Neural crest cell (in vitro differentiated cells): ENCODE data around the gene SEC11A. TPM values are rescaled to one million over a fixed set of nuclear protein-coding genes. Genes with fewer than 3 reads are reported as not detected.
"Not testable (repeated sequence)": the region's sequence is repeated elsewhere in the genome, so short reads cannot be mapped to it uniquely, and the experiment has no call there.

Experiments used
- DNase-seq: peaks from one replicate; pipeline ENCODE4 v3.0.0; 2021; ENCODE audit warnings: low read depth, mixed read lengths, low spot score
- H3K27ac Mint-ChIP-seq: one replicate; pipeline ENCODE4 v1.8.0; 2021; ENCODE audit warnings: mild to moderate bottlenecking, mixed read lengths; ENCODE audit not compliant: unreplicated experiment
- H3K27me3 Mint-ChIP-seq: 2 replicates; pipeline ENCODE4 v1.8.0; 2021; ENCODE audit warnings: low read depth, mild to moderate bottlenecking, mixed read lengths
- H3K36me3 Mint-ChIP-seq: 2 replicates; pipeline ENCODE4 v1.8.0; 2021; ENCODE audit warnings: low read depth, mild to moderate bottlenecking, mixed read lengths
- H3K4me1 Mint-ChIP-seq: 2 replicates; pipeline ENCODE4 v1.8.0; 2021; ENCODE audit warnings: mixed read lengths
- H3K4me3 Mint-ChIP-seq: one replicate; pipeline ENCODE4 v1.8.0; 2021; ENCODE audit warnings: mild to moderate bottlenecking, mixed read lengths
- H3K9me3 Mint-ChIP-seq: 2 replicates; pipeline ENCODE4 v1.8.0; 2021; ENCODE audit warnings: mixed read lengths
- total RNA-seq: library from RNA; stranded (reverse); gene quantifications from 2 replicates; pipeline ENCODE4 v1.2.1, GENCODE V29; 2021
- TF ChIP-seq, protein P1 (sequence below): fragments of 200-600 bp; sonication (generic); conservative IDR thresholded peaks from 2 replicates; pipeline ENCODE4 v1.5.0; 2021; ENCODE audit warnings: antibody characterized with exemption, mild to moderate bottlenecking

SEC11A gene
- total RNA-seq, 1 donor from 2014 or later = 201 TPM

DNA sequence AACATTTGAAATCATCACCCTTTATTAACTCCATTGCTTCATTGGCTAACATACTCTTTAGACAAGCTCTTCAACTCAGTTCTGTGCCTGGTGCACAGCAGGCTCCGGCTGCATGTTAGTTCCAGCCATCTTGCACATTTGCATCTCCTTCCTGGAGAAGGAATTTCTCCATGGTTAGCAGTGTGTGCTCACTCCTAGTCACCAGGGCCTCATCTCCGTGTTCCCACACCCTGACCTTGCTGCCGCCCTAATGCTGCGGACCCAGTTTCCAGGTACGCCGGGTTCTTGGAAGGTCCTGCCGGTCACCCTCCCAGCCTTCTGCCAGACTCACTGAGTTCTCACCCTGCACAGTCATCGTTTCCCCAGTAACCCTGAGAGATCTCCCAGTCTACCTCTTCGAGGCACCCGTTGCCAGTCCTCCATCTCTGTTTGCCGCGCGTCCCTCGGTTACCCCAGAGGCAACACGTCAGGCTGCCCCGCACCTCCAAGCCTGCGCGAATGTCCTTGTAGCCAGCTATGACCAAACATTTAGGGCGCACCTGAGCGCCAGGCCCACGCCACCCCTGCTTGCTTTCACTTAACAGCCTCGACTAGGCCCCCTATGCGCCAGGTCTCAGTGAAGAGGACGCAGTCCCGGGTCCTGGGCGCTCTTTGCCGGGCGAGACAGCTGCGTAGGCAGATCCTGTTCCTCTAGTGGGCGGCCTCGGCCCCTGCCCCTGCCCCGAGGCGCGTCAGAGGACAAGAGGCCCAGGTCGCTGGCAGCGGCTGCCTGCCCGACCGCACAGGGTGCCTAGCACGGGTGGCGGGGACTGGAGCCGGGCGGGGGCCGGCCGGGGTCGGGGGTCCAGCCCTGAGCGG lies 31.7 kb upstream of the SEC11A start:
- Mint-ChIP-seq H3K27me3 (no peaks in the 10 kb centered on the region), H3K36me3 (no peaks in the 10 kb centered on the region), H3K27ac (peak overlapping the region; percentile 94), H3K9me3 (no peaks in the 10 kb centered on the region), H3K4me1 (peaks cover 34% of the 10 kb centered on the region), H3K4me3 (peak overlapping the region; percentile 93)
- TF ChIP-seq, protein P1, sequence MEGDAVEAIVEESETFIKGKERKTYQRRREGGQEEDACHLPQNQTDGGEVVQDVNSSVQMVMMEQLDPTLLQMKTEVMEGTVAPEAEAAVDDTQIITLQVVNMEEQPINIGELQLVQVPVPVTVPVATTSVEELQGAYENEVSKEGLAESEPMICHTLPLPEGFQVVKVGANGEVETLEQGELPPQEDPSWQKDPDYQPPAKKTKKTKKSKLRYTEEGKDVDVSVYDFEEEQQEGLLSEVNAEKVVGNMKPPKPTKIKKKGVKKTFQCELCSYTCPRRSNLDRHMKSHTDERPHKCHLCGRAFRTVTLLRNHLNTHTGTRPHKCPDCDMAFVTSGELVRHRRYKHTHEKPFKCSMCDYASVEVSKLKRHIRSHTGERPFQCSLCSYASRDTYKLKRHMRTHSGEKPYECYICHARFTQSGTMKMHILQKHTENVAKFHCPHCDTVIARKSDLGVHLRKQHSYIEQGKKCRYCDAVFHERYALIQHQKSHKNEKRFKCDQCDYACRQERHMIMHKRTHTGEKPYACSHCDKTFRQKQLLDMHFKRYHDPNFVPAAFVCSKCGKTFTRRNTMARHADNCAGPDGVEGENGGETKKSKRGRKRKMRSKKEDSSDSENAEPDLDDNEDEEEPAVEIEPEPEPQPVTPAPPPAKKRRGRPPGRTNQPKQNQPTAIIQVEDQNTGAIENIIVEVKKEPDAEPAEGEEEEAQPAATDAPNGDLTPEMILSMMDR = no peak
- peak; percentile 66 for DNase-seq

DNA sequence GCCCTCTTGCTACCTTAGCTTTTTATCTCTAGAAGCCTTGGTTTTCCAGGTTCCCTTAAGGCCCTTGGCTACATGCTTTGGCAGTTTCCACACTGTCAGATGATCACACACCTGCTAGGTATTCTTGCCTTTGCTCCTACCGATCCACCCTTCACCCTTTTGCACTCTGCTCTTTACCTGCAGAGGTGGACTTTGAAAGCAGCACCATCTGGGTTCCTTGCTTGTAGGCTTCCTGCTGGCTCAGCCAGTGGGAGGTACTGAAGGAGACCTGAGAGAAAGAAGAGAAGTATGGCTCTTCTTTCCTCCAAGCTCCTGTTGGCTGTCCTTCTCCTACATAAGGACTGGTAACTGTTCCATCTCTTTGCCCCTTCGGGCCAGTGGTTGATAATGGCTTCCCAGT lies 25.2 kb upstream of the SEC11A start:
- no peaks in the 10 kb centered on the region for H3K36me3 Mint-ChIP-seq
- no peaks in the 10 kb centered on the region for H3K9me3 Mint-ChIP-seq
- DNase-seq = no peak
- H3K4me1 Mint-ChIP-seq = peaks cover 14% of the 10 kb centered on the region
- no peak overlapping the region for H3K27ac Mint-ChIP-seq
- H3K27me3 Mint-ChIP-seq = no peaks in the 10 kb centered on the region
- TF ChIP-seq, protein P1 = no peak
- no peak overlapping the region for H3K4me3 Mint-ChIP-seq

DNA sequence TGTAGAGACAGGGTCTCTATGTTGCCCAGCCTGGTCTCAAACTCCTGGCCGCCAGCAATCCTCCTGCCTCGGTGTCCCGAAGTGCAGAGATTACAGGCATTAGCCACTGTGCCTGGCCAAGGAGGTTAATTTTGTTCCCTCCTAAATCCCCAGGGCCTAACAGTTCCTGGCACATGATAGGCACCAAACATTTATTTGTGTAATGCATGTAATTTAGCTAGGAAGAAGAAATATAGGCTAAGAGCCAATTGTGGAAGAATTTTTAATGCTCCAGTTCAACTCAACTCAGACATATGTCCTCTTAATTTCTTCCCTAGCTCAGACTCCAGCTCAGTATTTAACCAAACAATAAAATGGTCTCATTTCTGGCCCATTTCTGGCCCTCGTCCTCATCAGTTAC lies 24.8 kb upstream of the SEC11A start:
- TF ChIP-seq, protein P1 = no peak
- Mint-ChIP-seq H3K4me3 (no peak overlapping the region), H3K9me3 (no peaks in the 10 kb centered on the region), H3K4me1 (peaks cover 15% of the 10 kb centered on the region), H3K27me3 (no peaks in the 10 kb centered on the region), H3K27ac (no peak overlapping the region), H3K36me3 (no peaks in the 10 kb centered on the region)
- no peak for DNase-seq

GRCh38 chr15:84737005-84737404 lies 21.1 kb upstream of the SEC11A start:
- DNase-seq = no peak
- Mint-ChIP-seq H3K4me3 (peak overlapping the region; percentile 2), H3K36me3 (no peaks in the 10 kb centered on the region), H3K4me1 (peaks cover 25% of the 10 kb centered on the region), H3K9me3 (no peaks in the 10 kb centered on the region), H3K27ac (no peak overlapping the region), H3K27me3 (no peaks in the 10 kb centered on the region)
- TF ChIP-seq, protein P1 = no peak

- Mint-ChIP-seq H3K27ac (no peak overlapping the region), H3K4me1 (peaks cover 25% of the 10 kb centered on the region), H3K36me3 (no peaks in the 10 kb centered on the region), H3K9me3 (no peaks in the 10 kb centered on the region), H3K27me3 (no peaks in the 10 kb centered on the region), H3K4me3 (no peak overlapping the region)
- no peak for DNase-seq
- TF ChIP-seq, protein P1 = no peak
Measured at GRCh38 chr15:84736375-84736774, 20.4 kb upstream of the SEC11A start.

DNA sequence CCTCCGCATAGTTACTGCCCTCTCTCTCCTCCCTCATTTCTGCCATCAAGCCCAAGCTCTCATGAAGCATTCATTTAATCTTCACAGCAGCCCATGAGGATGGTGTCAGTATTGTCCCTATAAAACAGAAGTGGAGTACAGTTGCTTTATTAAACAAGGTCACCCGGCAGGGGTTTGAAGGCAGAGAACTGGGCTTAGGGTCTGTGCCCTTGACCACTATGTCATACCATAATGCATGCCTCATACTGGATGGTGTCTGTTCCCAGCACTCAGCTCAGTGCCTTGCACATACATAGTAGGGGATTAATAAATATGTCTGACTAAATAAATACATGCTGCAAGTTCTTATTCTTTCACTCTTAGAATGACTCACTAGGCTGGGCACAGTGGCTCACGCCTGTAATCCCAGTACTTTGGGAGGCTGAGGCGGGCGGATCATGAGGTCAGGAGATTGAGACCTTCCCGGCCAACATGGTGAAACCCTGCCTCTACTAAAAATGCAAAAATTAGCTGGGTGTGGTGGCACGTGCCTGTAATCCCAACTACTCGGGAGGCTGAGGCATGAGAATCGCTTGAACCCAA lies 19.6 kb upstream of the SEC11A start:
- not testable (repeated sequence) for H3K9me3 Mint-ChIP-seq, DNase-seq, H3K27me3 Mint-ChIP-seq, H3K36me3 Mint-ChIP-seq
- Mint-ChIP-seq H3K4me1 (peaks cover 25% of the 10 kb centered on the region), H3K4me3 (peak overlapping the region; percentile 35), H3K27ac (peak overlapping the region; percentile 45)
